ENCODE measurements around the gene KPNA6. TPM values are rescaled to one million over a fixed set of nuclear protein-coding genes. Genes with fewer than 3 reads are reported as not detected.
A peak's percentile ranks its signal among the peaks of the same experiment; 100 is the strongest.

The KPNA6 gene
- total RNA-seq, 1 donor from 2014 or later, result 67.5 TPM

GRCh38 chr1:32215629-32216480 is 108.0 kb downstream of the KPNA6 start:
- Mint-ChIP-seq H3K27ac (no peak overlapping the region), H3K36me3 (no peaks in the 10 kb centered on the region), H3K27me3 (ENCODE audit: low read depth) (no peaks in the 10 kb centered on the region), H3K9me3 (no peaks in the 10 kb centered on the region), H3K4me3 (no peak overlapping the region), H3K4me1 (peaks cover 5% of the 10 kb centered on the region)
- peak; percentile 45 for TF ChIP-seq CTCF (IDR thresholded peaks at IDR 0.05; ENCODE audit: unreplicated experiment)
- peak in 1 of 2 experiments; percentile 62 for DNase-seq (ENCODE audit: low spot score in 2 of 2, unreplicated experiment in 2 of 2)

GRCh38 chr1:32216566-32216965 is 108.7 kb downstream of the KPNA6 start:
- H3K36me3 Mint-ChIP-seq, result no peaks in the 10 kb centered on the region
- no peaks in the 10 kb centered on the region for H3K27me3 Mint-ChIP-seq (ENCODE audit: low read depth)
- H3K4me1 Mint-ChIP-seq, result peaks cover 12% of the 10 kb centered on the region
- no peak for DNase-seq (ENCODE audit: low spot score in 2 of 2, unreplicated experiment in 2 of 2)
- no peak overlapping the region for H3K4me3 Mint-ChIP-seq
- H3K27ac Mint-ChIP-seq, result no peak overlapping the region
- H3K9me3 Mint-ChIP-seq, result no peaks in the 10 kb centered on the region
- no peak for TF ChIP-seq CTCF (IDR thresholded peaks at IDR 0.05; ENCODE audit: unreplicated experiment)

- Mint-ChIP-seq H3K27me3 (ENCODE audit: low read depth) (no peaks in the 10 kb centered on the region), H3K4me1 (peaks cover 24% of the 10 kb centered on the region), H3K27ac (no peak overlapping the region), H3K9me3 (no peaks in the 10 kb centered on the region), H3K4me3 (no peak overlapping the region), H3K36me3 (peaks cover 2% of the 10 kb centered on the region)
- no peak for DNase-seq (ENCODE audit: low spot score in 2 of 2, unreplicated experiment in 2 of 2)
- no peak for TF ChIP-seq CTCF (IDR thresholded peaks at IDR 0.05; ENCODE audit: unreplicated experiment)
Measured at GRCh38 chr1:32219022-32219421, 111.2 kb downstream of the KPNA6 start.

- peak overlapping the region; percentile 98 for H3K27ac Mint-ChIP-seq
- peaks cover 25% of the 10 kb centered on the region for H3K4me1 Mint-ChIP-seq
- H3K36me3 Mint-ChIP-seq, result peaks cover 11% of the 10 kb centered on the region
- no peak for TF ChIP-seq CTCF (IDR thresholded peaks at IDR 0.05; ENCODE audit: unreplicated experiment)
- H3K9me3 Mint-ChIP-seq, result no peaks in the 10 kb centered on the region
- peak overlapping the region; percentile 98 for H3K4me3 Mint-ChIP-seq
- DNase-seq (ENCODE audit: low spot score in 2 of 2, unreplicated experiment in 2 of 2), result no peak
- no peaks in the 10 kb centered on the region for H3K27me3 Mint-ChIP-seq (ENCODE audit: low read depth)
Measured at GRCh38 chr1:32220746-32221580, 113.1 kb downstream of the KPNA6 start.

- Mint-ChIP-seq H3K4me3 (peak overlapping the region; percentile 98), H3K27me3 (ENCODE audit: low read depth) (no peaks in the 10 kb centered on the region), H3K36me3 (peaks cover 15% of the 10 kb centered on the region), H3K27ac (peak overlapping the region; percentile 98), H3K9me3 (no peaks in the 10 kb centered on the region), H3K4me1 (peaks cover 25% of the 10 kb centered on the region)
- TF ChIP-seq CTCF (IDR thresholded peaks at IDR 0.05; ENCODE audit: unreplicated experiment), result no peak
- DNase-seq (ENCODE audit: low spot score in 2 of 2, unreplicated experiment in 2 of 2), result no peak
Measured at GRCh38 chr1:32221581-32221979, 113.7 kb downstream of the KPNA6 start.
